LNCaP clone FGC (cell line): ENCODE data around the gene TMEM161A.
"Not testable (repeated sequence)": the region's sequence is repeated elsewhere in the genome, so short reads cannot be mapped to it uniquely, and the experiment has no call there.

ENCODE experiments used
- DNase-seq: peaks from one replicate; pipeline ENCODE4 v3.0.0-alpha.2; 2011; ENCODE audit warnings: low read depth
- H3K4me3 ChIP-seq: 2 replicates; pipeline ENCODE4 v1.5.1; 2011; ENCODE audit warnings: mild to moderate bottlenecking, low read depth, low read length, control low read depth
- CTCF ChIP-seq: IDR thresholded peaks from 2 replicates; pipeline ENCODE4 v1.5.1; 2012; ENCODE audit warnings: mild to moderate bottlenecking; ENCODE audit not compliant: control insufficient read depth, insufficient read depth; ENCODE audit errors: extremely low read depth

The TMEM161A gene

GRCh38 chr19:19152668-19153384 is 14.5 kb upstream of the TMEM161A start:
- no peak for DNase-seq
- no peak for TF ChIP-seq CTCF
- H3K4me3 ChIP-seq: no peak overlapping the region

- H3K4me3 ChIP-seq: no peak overlapping the region
- DNase-seq: no peak
- no peak for TF ChIP-seq CTCF
Observed at GRCh38 chr19:19151418-19151817, 13.1 kb upstream of the TMEM161A start.

GRCh38 chr19:19149435-19149834 is 11.2 kb upstream of the TMEM161A start:
- no peak for DNase-seq
- H3K4me3 ChIP-seq: no peak overlapping the region
- no peak for TF ChIP-seq CTCF

GRCh38 chr19:19148504-19148903 is 10.2 kb upstream of the TMEM161A start:
- not testable (repeated sequence) for DNase-seq, H3K4me3 ChIP-seq

GRCh38 chr19:19147344-19147743 is 9.1 kb upstream of the TMEM161A start:
- no peak overlapping the region for H3K4me3 ChIP-seq
- no peak for DNase-seq
- TF ChIP-seq CTCF: no peak

GRCh38 chr19:19146865-19147264 is 8.6 kb upstream of the TMEM161A start:
- no peak for TF ChIP-seq CTCF
- no peak for DNase-seq
- no peak overlapping the region for H3K4me3 ChIP-seq

GRCh38 chr19:19145684-19146608 is 7.7 kb upstream of the TMEM161A start:
- peak; percentile 97 for TF ChIP-seq CTCF
- H3K4me3 ChIP-seq: no peak overlapping the region
- DNase-seq: no peak
